Panc1 (cell line): ENCODE results near the gene MAPK8IP3. TPM values are rescaled to one million over a fixed set of nuclear protein-coding genes. Genes with fewer than 3 reads are reported as not detected.
"Not testable (repeated sequence)": the region's sequence is repeated elsewhere in the genome, so short reads cannot be mapped to it uniquely, and the experiment has no call there.

ENCODE experiments used
- ATAC-seq: fragments of 200-7000 bp; cut with Tn5 transposase; 2 replicates; pipeline ENCODE4 v1.9.1; 2020; ENCODE audit warnings: mild to moderate bottlenecking, moderate library complexity
- BruUV-seq: library from RNA; stranded (reverse); fragments of 400-500 nt; replicated peaks from 2 replicates; lab custom pipeline; 2021; lab: Mats Ljungman, UMichigan
- CTCF ChIA-PET: fragments of 300-600 bp; sonication (Branson Sonifier 250); formaldehyde crosslinking; loops from one replicate; lab custom pipeline; 2022; ENCODE audit warnings: antibody characterized with exemption; lab: Charles Lee
- POLR2A ChIA-PET: fragments of 300-600 bp; sonication (Branson Sonifier 250); formaldehyde crosslinking; loops from one replicate; lab custom pipeline; 2022; ENCODE audit warnings: antibody characterized with exemption; lab: Charles Lee
- DNase-seq: peaks from one replicate; pipeline ENCODE4 v3.0.0-alpha.2; 2010; ENCODE audit warnings: low read depth, low spot score
- H3K27ac ChIP-seq: 2 replicates; pipeline ENCODE4 v1.5.1; 2011; ENCODE audit warnings: mild to moderate bottlenecking, low read length, inconsistent platforms
- H3K27me3 ChIP-seq: fragments of 200-500 bp; sonication (Bioruptor generic); 2 replicates; pipeline ENCODE4 v1.6.0; 2014; ENCODE audit warnings: low read length, inconsistent platforms; ENCODE audit not compliant: control insufficient read depth, insufficient read depth
- H3K36me3 ChIP-seq: fragments of 200-500 bp; sonication (Bioruptor generic); 2 replicates; pipeline ENCODE4 v1.5.1; 2014; ENCODE audit warnings: inconsistent platforms, mild to moderate bottlenecking, low read length, moderate library complexity; ENCODE audit not compliant: control insufficient read depth, insufficient read depth
- H3K4me1 ChIP-seq: 2 replicates; pipeline ENCODE4 v1.5.1; 2011; ENCODE audit warnings: inconsistent platforms, mild to moderate bottlenecking, low read length, moderate library complexity; ENCODE audit not compliant: control insufficient read depth, insufficient read depth
- H3K4me3 ChIP-seq, 2 experiments: 2 replicates each; pipeline ENCODE4 v1.5.1; 2011 to 2012; ENCODE audit warnings: low read depth in 2 of 2, low read length in 2 of 2, mild to moderate bottlenecking in 2 of 2, inconsistent platforms in 1 of 2, moderate library complexity in 1 of 2
- H3K9me3 ChIP-seq: fragments of 200-500 bp; sonication (Bioruptor generic); 2 replicates; pipeline ENCODE4 v1.5.1; 2014; ENCODE audit warnings: low read depth, mild to moderate bottlenecking, inconsistent platforms, low read length, moderate library complexity; ENCODE audit not compliant: control insufficient read depth, insufficient read depth
- CTCF ChIP-seq: fragments of 450-650 bp; IDR thresholded peaks from 2 replicates; pipeline ENCODE4 v1.5.1; 2017; ENCODE audit warnings: mild to moderate bottlenecking
- POLR2AphosphoS5 ChIP-seq: IDR thresholded peaks from 2 replicates; pipeline ENCODE4 v1.6.1; 2012; ENCODE audit warnings: mild to moderate bottlenecking, low read depth, low read length, moderate library complexity
- REST ChIP-seq, 2 experiments: IDR thresholded peaks; 2 replicates each; pipeline ENCODE4 v1.6.1; 2011 to 2012; ENCODE audit warnings: low read depth in 2 of 2, control low read depth in 1 of 2, low read length in 1 of 2, mild to moderate bottlenecking in 1 of 2, moderate library complexity in 1 of 2; ENCODE audit not compliant: insufficient read depth in 1 of 2
- SIN3A ChIP-seq: IDR thresholded peaks from 2 replicates; pipeline ENCODE4 v1.6.1; 2012; ENCODE audit warnings: low read depth, mild to moderate bottlenecking, low read length, moderate library complexity, borderline replicate concordance; ENCODE audit not compliant: insufficient read depth
- TCF7L2 ChIP-seq: IDR thresholded peaks from 2 replicates; pipeline ENCODE4 v1.6.1; 2011; ENCODE audit warnings: mild to moderate bottlenecking, low read depth, low read length, inconsistent platforms
- in situ Hi-C: cut with HindIII; loops from 2 replicates; pipeline ENCODE4 v1.10.0; 2016; ENCODE audit warnings: low sequenced_read_pairs, low pct_unique_long_range_greater_than_20kb
- intact Hi-C: fragments of 100-400 bp; cut with micrococcal nuclease; formaldehyde crosslinking; loops from one replicate; pipeline ENCODE4 v1.10.0; 2022; ENCODE audit not compliant: unreplicated experiment
- total RNA-seq: library from RNA; stranded (reverse); gene quantifications from one replicate; pipeline ENCODE4 v1.2.1, GENCODE V29; 2021; ENCODE audit not compliant: unreplicated experiment

MAPK8IP3 gene
- total RNA-seq, 1 experiment from 2014 or later, result 108 TPM

DNA sequence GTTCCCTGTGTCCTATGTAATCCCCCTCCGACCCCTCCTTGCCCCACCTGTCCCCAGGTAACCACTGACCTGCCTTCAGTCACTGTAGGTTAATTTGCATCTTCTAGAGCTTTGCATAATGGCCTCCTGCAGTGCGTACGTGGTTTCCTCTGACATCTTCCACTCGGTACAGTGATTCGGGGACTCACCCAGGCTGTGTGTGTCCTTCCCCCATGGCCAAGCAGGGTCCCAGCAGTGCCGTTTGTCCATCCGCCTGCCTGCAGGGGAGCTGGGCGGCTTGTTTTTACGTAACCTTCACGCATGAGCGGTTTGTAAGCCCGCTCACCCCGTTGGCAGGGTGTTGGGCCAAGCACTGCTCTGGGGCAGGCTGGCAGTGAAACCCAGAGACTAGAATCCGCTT, 7.9 kb downstream of the MAPK8IP3 start:
- Histone ChIP-seq H3K4me1 (peaks cover 43% of the 10 kb centered on the region), H3K36me3 (no peaks in the 10 kb centered on the region), H3K4me3 (no peak overlapping the region), H3K27me3 (no peaks in the 10 kb centered on the region), H3K27ac (peak overlapping the region; percentile 23; the same call in 1 of the 2 replicates), H3K9me3 (no peaks in the 10 kb centered on the region)
- in situ Hi-C loops (no loop called here), intact Hi-C loops (no loop called here)
- no TSS peak for BruUV-seq
- no peak for TF ChIP-seq SIN3A
- TF ChIP-seq REST (IDR thresholded peaks at IDR 0.05; ENCODE audit: insufficient read depth in 1 of 2, low read depth in 2 of 2, low read length in 1 of 2), result no peak
- TF ChIP-seq POLR2AphosphoS5, result no peak
- TF ChIP-seq TCF7L2, result no peak
- no peak for TF ChIP-seq CTCF
- ATAC-seq (no peak), DNase-seq (no peak)
- ChIA-PET CTCF (no interaction called here), POLR2A (no interaction called here)

GRCh38 chr16:1715220-1715619, 9.2 kb downstream of the MAPK8IP3 start:
- Histone ChIP-seq H3K27me3 (no peaks in the 10 kb centered on the region), H3K9me3 (no peaks in the 10 kb centered on the region), H3K4me3 (no peak overlapping the region), H3K36me3 (no peaks in the 10 kb centered on the region), H3K4me1 (peaks cover 43% of the 10 kb centered on the region), H3K27ac (peak overlapping the region; percentile 39; the same call in 1 of the 2 replicates)
- no peak for TF ChIP-seq POLR2AphosphoS5
- no peak for TF ChIP-seq SIN3A
- TF ChIP-seq CTCF, result no peak
- TF ChIP-seq TCF7L2, result no peak
- TF ChIP-seq REST (IDR thresholded peaks at IDR 0.05; ENCODE audit: insufficient read depth in 1 of 2, low read depth in 2 of 2, low read length in 1 of 2), result no peak
- in situ Hi-C loops (no loop called here), intact Hi-C loops (no loop called here)
- POLR2A ChIA-PET, result no interaction called here
- CTCF ChIA-PET, result no interaction called here
- BruUV-seq, result no TSS peak
- ATAC-seq, result no peak
- DNase-seq, result no peak

DNA sequence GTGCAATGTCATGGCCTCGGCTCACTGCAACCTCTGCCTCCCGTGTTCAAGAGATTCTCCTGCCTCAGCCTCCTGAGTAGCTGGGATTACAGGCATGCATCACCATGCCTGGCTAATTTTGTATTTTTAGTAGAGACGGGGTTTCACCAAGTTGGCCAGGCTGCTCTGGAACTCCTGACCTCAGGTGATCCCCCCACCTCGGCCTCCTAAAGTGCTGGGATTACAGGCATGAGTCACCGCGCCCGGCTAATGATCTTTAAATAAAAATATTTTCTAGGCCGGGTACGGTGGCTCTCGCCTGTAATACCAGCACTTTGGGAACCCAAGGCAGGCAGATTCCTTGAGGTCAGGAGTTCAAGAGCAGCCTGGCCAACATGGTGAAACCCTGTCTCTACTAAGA, 12.2 kb downstream of the MAPK8IP3 start:
- CTCF ChIA-PET, POLR2A ChIA-PET: not testable (repeated sequence)
- peak overlapping the region; percentile 91 for H3K27ac ChIP-seq

More for the DNA sequence above, 12.2 kb downstream of the MAPK8IP3 start:
- H3K27me3 ChIP-seq, H3K9me3 ChIP-seq, in situ Hi-C loops, BruUV-seq, intact Hi-C loops, H3K4me3 ChIP-seq, ATAC-seq, H3K36me3 ChIP-seq, DNase-seq: not testable (repeated sequence)
- peaks cover 60% of the 10 kb centered on the region for H3K4me1 ChIP-seq
